Heart left ventricle (tissue), 16 donors: ENCODE results near the gene CDH6. TPM values are rescaled to one million over a fixed set of nuclear protein-coding genes. Genes with fewer than 3 reads are reported as not detected.

ENCODE experiments used
- ATAC-seq, 4 donors: fragments of 200-7000 bp; cut with Tn5 transposase; one replicate each; pipeline ENCODE4 v1.9.1; 2020 to 2022; ENCODE audit warnings: moderate library complexity in 4 of 4, mild to moderate bottlenecking in 3 of 4, moderate number of reproducible peaks in 1 of 4
- DNase-seq, 5 donors: peaks; one replicate each; pipeline ENCODE4 v3.0.0-alpha.2; 2020
- H3K27ac ChIP-seq, 12 donors: fragments of 200-600 bp; sonication (generic) in 4 of 12; one replicate each; pipeline versions ENCODE4 v1.5.0 to v1.8.0; 2016 to 2022; ENCODE audit warnings: mild to moderate bottlenecking in 2 of 12
- H3K27me3 ChIP-seq, 9 donors: fragments of 200-600 bp; sonication (generic) in 2 of 9; one replicate each; pipeline versions ENCODE4 v1.5.1 to v1.8.0; 2016 to 2022; ENCODE audit warnings: mild to moderate bottlenecking in 3 of 9
- H3K36me3 ChIP-seq, 9 donors: fragments of 200-600 bp; sonication (generic) in 2 of 9; one replicate each; pipeline versions ENCODE4 v1.5.0 to v1.8.0; 2018 to 2022; ENCODE audit warnings: mild to moderate bottlenecking in 2 of 9
- H3K4me1 ChIP-seq, 12 donors: fragments of 200-600 bp; sonication (generic) in 4 of 12; one replicate each; pipeline versions ENCODE4 v1.5.0 to v1.8.0; 2016 to 2022; ENCODE audit warnings: mild to moderate bottlenecking in 3 of 12
- H3K4me3 ChIP-seq, 12 donors: fragments of 200-600 bp; sonication (generic) in 4 of 12; one replicate each; pipeline versions ENCODE4 v1.5.0 to v1.8.0; 2017 to 2022; ENCODE audit warnings: mild to moderate bottlenecking in 9 of 12, moderate library complexity in 4 of 12
- H3K9me3 ChIP-seq, 12 donors: fragments of 200-600 bp; sonication (generic) in 4 of 12; one replicate each; pipeline versions ENCODE4 v1.5.0 to v1.8.0; 2016 to 2022; ENCODE audit warnings: mild to moderate bottlenecking in 1 of 12
- CTCF ChIP-seq, 12 donors: fragments of 200-600 bp; sonication (generic) in 4 of 12; IDR thresholded peaks; one replicate each; pipeline versions ENCODE4 v1.5.0 to v1.8.0; 2018 to 2022; ENCODE audit warnings: antibody characterized with exemption in 12 of 12, mild to moderate bottlenecking in 5 of 12
- POLR2A ChIP-seq, 2 donors: fragments of 450-650 bp; IDR thresholded peaks; one replicate each; pipeline ENCODE4 v1.6.1; 2017; ENCODE audit warnings: antibody characterized with exemption in 2 of 2, mild to moderate bottlenecking in 2 of 2, moderate library complexity in 2 of 2
- WGBS, 4 donors: extraction: QIAGEN DNeasy Blood & Tissue Kit in 2 of 4; methylation state at CpG; one replicate each; pipeline versions ENCODE4 v1.1.5 to v1.1.7; 2013 to 2018; 5-methylcytosine and 5-hydroxymethylcytosine counted together
- intact Hi-C, 10 donors: fragments of 100-400 bp; cut with DNase I; formaldehyde crosslinking; loops; one replicate each; pipeline versions ENCODE4 v1.11.1 to v1.14.2; 2022
- polyA plus RNA-seq, 2 donors: library from polyadenylated mRNA; stranded (reverse); fragments of 200-250 nt; gene quantifications; one replicate each; pipeline ENCODE4 v1.2.3, GENCODE V29; 2013
- total RNA-seq, 9 donors: library from RNA; depleted of rRNA in 2 of 9; stranded (reverse); fragments of >200 nt in 2 of 9; fragmentation: NEBNext Ultra II Directional in 3 of 9; extraction: Animal tissue kit (Norgen Biotek cat#: 25700) in 3 of 9; gene quantifications; one replicate each; pipeline versions ENCODE4 v1.1.0 to v1.2.4, GENCODE V29; 2016 to 2023
- donor health status: ischemic (EF 13 %, LVEDD 7.1; RV severe dilation, severe dysfunction).
- donor health status: healthy with polysubstance abuse.
- donor health status: DM: no; HTN: yes; CAD: no.
- donor health status: DM: no; HTN: no; CAD: no.
- donor health status: ischemic (EF 25% LVEDD 6.9; RV normal size, moderate dysfunction).
- donor health status: ischemic (EF 25% LVEDD 5.7; RV mildly dilated, moderate dysfunction).
- donor health status: healthy.
- donor health status: DM: yes; HTN: yes; CAD: no.
- donor health status: ischemic (EF 35%, LVEDD 5.7; RV mildly dilated, moderate dysfunction).
- donor health status: nonischemic (EF 11% LVEDD 7.7; RV severe dilation, severe dysfunction).
- donor health status: DM: yes; HTN: yes; CAD: no.
- donor health status: PGD.
- donor health status: ischemic (EF 29% LVEDD 5.4; RV normal size, mild dysfunction).
- donor health status: nonischemic (EF 23%, LVEDD 6.1; RV moderate dilation, normal function).

Gene CDH6
- total and polyA plus RNA-seq, 11 donors: 0.83 to 5.4 (median 3.1) TPM

- TF ChIP-seq CTCF (IDR thresholded peaks at IDR 0.05): no peak
- no peak for TF ChIP-seq POLR2A (IDR thresholded peaks at IDR 0.05)
- no peak for DNase-seq
- WGBS, 4 donors: 67 to 73% (median 72%) methylated on average over 7 of the region's 7 CpGs
- H3K27me3 ChIP-seq: peaks cover 0 to 14% (median 0%) of the 10 kb centered on the region in 9 donors
- H3K4me3 ChIP-seq: no peak overlapping the region
- intact Hi-C loops: loop anchor here in 8 of 10 donors (2.0 to 5.0 kb wide), 2 partner anchors 383 to 385 kb away; no protein-coding TSS in a partner anchor
- H3K4me1 ChIP-seq: no peaks in the 10 kb centered on the region
- no peaks in the 10 kb centered on the region for H3K9me3 ChIP-seq
- no peak overlapping the region for H3K27ac ChIP-seq
- ATAC-seq: no peak
- H3K36me3 ChIP-seq: no peaks in the 10 kb centered on the region
These were observed 5.9 kb upstream of the CDH6 start for GRCh38 chr5:31187591-31187990.

GRCh38 chr5:31192442-31192841 is 1.0 kb upstream of the CDH6 start:
- Histone ChIP-seq H3K4me1 (peaks cover 0 to 16% (median 1%) of the 10 kb centered on the region in 12 donors), H3K4me3 (peak overlapping the region in 2 of 12 donors; percentile 61 to 62), H3K9me3 (no peaks in the 10 kb centered on the region), H3K27me3 (peaks cover 0 to 58% (median 21%) of the 10 kb centered on the region in 9 donors), H3K27ac (peak overlapping the region in 4 of 12 donors; percentile 4 to 69 (median 58)), H3K36me3 (no peaks in the 10 kb centered on the region)
- ATAC-seq (no peak), DNase-seq (no peak)
- TF ChIP-seq CTCF (IDR thresholded peaks at IDR 0.05): no peak
- TF ChIP-seq POLR2A (IDR thresholded peaks at IDR 0.05): no peak
- 75 to 100% (median 91%) methylated on average over 1 of the region's 1 CpG for WGBS, 4 donors
- intact Hi-C loops: loop anchor here in 1 of 10 donors (5.0 kb wide), 1 partner anchor 35 kb away; no protein-coding TSS in a partner anchor

GRCh38 chr5:31193116-31193515 is 370 bp upstream of the CDH6 start:
- H3K4me3 ChIP-seq: peak overlapping the region in 10 of 12 donors; percentile 38 to 62 (median 56)
- H3K4me1 ChIP-seq: peaks cover 0 to 16% (median 1%) of the 10 kb centered on the region in 12 donors
- 26 to 38% (median 33%) methylated on average over 10 of the region's 10 CpGs for WGBS, 4 donors
- no peaks in the 10 kb centered on the region for H3K36me3 ChIP-seq
- peak overlapping the region in 9 of 12 donors; percentile 4 to 69 (median 53) for H3K27ac ChIP-seq
- ATAC-seq (no peak), DNase-seq (no peak)
- intact Hi-C loops: loop anchor here in 1 of 10 donors (5.0 kb wide), 1 partner anchor 34 kb away; no protein-coding TSS in a partner anchor
- no peak for TF ChIP-seq CTCF (IDR thresholded peaks at IDR 0.05)
- TF ChIP-seq POLR2A (IDR thresholded peaks at IDR 0.05): no peak
- no peaks in the 10 kb centered on the region for H3K9me3 ChIP-seq
- H3K27me3 ChIP-seq: peaks cover 0 to 58% (median 21%) of the 10 kb centered on the region in 9 donors

GRCh38 chr5:31194468-31194813 is 955 bp downstream of the CDH6 start:
- 4 to 6% (median 5%) methylated on average over 15 of the region's 15 CpGs for WGBS, 4 donors
- no peaks in the 10 kb centered on the region for H3K36me3 ChIP-seq
- no peaks in the 10 kb centered on the region for H3K9me3 ChIP-seq
- peaks cover 0 to 16% (median 1%) of the 10 kb centered on the region in 12 donors for H3K4me1 ChIP-seq
- peak overlapping the region in 9 of 12 donors; percentile 39 to 69 (median 53) for H3K27ac ChIP-seq
- TF ChIP-seq POLR2A (IDR thresholded peaks at IDR 0.05) (no peak), CTCF (IDR thresholded peaks at IDR 0.05) (no peak)
- intact Hi-C loops: loop anchor here in 1 of 10 donors (5.0 kb wide), 1 partner anchor 33 kb away; no protein-coding TSS in a partner anchor
- H3K27me3 ChIP-seq: peaks cover 0 to 66% (median 21%) of the 10 kb centered on the region in 9 donors
- ATAC-seq (no peak), DNase-seq (no peak)
- peak overlapping the region; percentile 35 to 62 (median 54) for H3K4me3 ChIP-seq
